ENCODE results near the gene OSBP. TPM values are rescaled to one million over a fixed set of nuclear protein-coding genes. Genes with fewer than 3 reads are reported as not detected.

Gene OSBP
- total and polyA plus RNA-seq, 2 donors (not counting 3 experiments of a cell fraction or from before 2014, with no cell fraction given) = 14.2 to 37.5 TPM

- Histone ChIP-seq H3K4me1 (ENCODE audit: control insufficient read depth, extremely low read depth, insufficient read depth, low read length) (no peaks in the 10 kb centered on the region), H2AFZ (ENCODE audit: low read depth, low read length) (no peak overlapping the region), H3K9me3 (replicated peaks; ENCODE audit: control insufficient read depth, insufficient read depth, low read length) (no peaks in the 10 kb centered on the region), H3K4me2 (ENCODE audit: insufficient read depth, low read length) (no peak overlapping the region), H3K9me1 (replicated peaks; ENCODE audit: control insufficient read depth, extremely low read depth, insufficient read depth, low read length) (no peaks in the 10 kb centered on the region), H4K20me1 (replicated peaks; ENCODE audit: control insufficient read depth, extremely low read depth, insufficient read depth, low read length) (no peaks in the 10 kb centered on the region), H3K27ac (ENCODE audit: insufficient read depth, low read depth, low read length) (no peak overlapping the region), H3K36me3 (ENCODE audit: control insufficient read depth in 2 of 2, extremely low read depth in 1 of 2, insufficient read depth in 2 of 2, low read length in 2 of 2) (peaks cover 38 to 46% of the 10 kb centered on the region in 2 experiments), H3K79me2 (ENCODE audit: control insufficient read depth, insufficient read depth, low read length) (no peaks in the 10 kb centered on the region), H3K27me3 (ENCODE audit: control insufficient read depth in 2 of 2, insufficient read depth in 2 of 2, low read length in 2 of 2) (no peaks in the 10 kb centered on the region), H3K4me3 (replicated peaks in 1 of 3; ENCODE audit: insufficient read depth in 1 of 3, low read depth in 1 of 3, low read length in 3 of 3) (no peak overlapping the region), H3K9ac (replicated peaks; ENCODE audit: extremely low read depth, insufficient read depth, low read length) (no peak overlapping the region)
- DNase-seq (ENCODE audit: low read depth, low spot score) (no peak), FAIRE-seq (no peak)
- POLR2A ChIA-PET = interaction anchor here (0.6 kb wide), 1 partner anchor 108 kb away, joined by 3 read pairs; no protein-coding TSS in a partner anchor
- intact Hi-C loops (cut with micrococcal nuclease) = no loop called here
- CTCF ChIA-PET = no interaction called here
- TF ChIP-seq MAX (IDR thresholded peaks at IDR 0.05; ENCODE audit: insufficient read depth, insufficient read length) (no peak), JUN (IDR thresholded peaks at IDR 0.05; ENCODE audit: borderline replicate concordance, insufficient read depth, insufficient read length, low read depth) (peak; percentile 19)
- BruUV-seq (replicated peaks) = no TSS peak
- dilution Hi-C loops (cut with MboI; ENCODE audit: extremely low pct_ligation_motif_present, low sequenced_read_pairs) = no loop called here
These were observed 25.6 kb upstream of the OSBP start for GRCh38 chr11:59641156-59641555.

GRCh38 chr11:59630493-59630892 is 14.9 kb upstream of the OSBP start:
- ChIA-PET CTCF (interaction anchor here (1.0 to 1.3 kb wide), 3 partner anchors 24 to 93 kb away, joined by 3 read pairs; no protein-coding TSS in a partner anchor), POLR2A (no interaction called here)

More at GRCh38 chr11:59630493-59630892, 14.9 kb upstream of the OSBP start:
- Histone ChIP-seq H3K9me1 (replicated peaks; ENCODE audit: control insufficient read depth, extremely low read depth, insufficient read depth, low read length) (no peaks in the 10 kb centered on the region), H3K27me3 (ENCODE audit: control insufficient read depth in 2 of 2, insufficient read depth in 2 of 2, low read length in 2 of 2) (no peaks in the 10 kb centered on the region), H3K4me2 (ENCODE audit: insufficient read depth, low read length) (no peak overlapping the region), H3K79me2 (ENCODE audit: control insufficient read depth, insufficient read depth, low read length) (no peaks in the 10 kb centered on the region), H3K27ac (ENCODE audit: insufficient read depth, low read depth, low read length) (no peak overlapping the region), H3K9me3 (replicated peaks; ENCODE audit: control insufficient read depth, insufficient read depth, low read length) (no peaks in the 10 kb centered on the region), H3K36me3 (ENCODE audit: control insufficient read depth in 2 of 2, extremely low read depth in 1 of 2, insufficient read depth in 2 of 2, low read length in 2 of 2) (no peaks in the 10 kb centered on the region), H3K4me3 (replicated peaks in 1 of 3; ENCODE audit: insufficient read depth in 1 of 3, low read depth in 1 of 3, low read length in 3 of 3) (no peak overlapping the region), H3K9ac (replicated peaks; ENCODE audit: extremely low read depth, insufficient read depth, low read length) (no peak overlapping the region), H2AFZ (ENCODE audit: low read depth, low read length) (no peak overlapping the region), H4K20me1 (replicated peaks; ENCODE audit: control insufficient read depth, extremely low read depth, insufficient read depth, low read length) (no peaks in the 10 kb centered on the region), H3K4me1 (ENCODE audit: control insufficient read depth, extremely low read depth, insufficient read depth, low read length) (no peaks in the 10 kb centered on the region)
- FAIRE-seq (no peak), DNase-seq (ENCODE audit: low read depth, low spot score) (no peak)
- TF ChIP-seq MYC (IDR thresholded peaks at IDR 0.05; ENCODE audit: low read depth, low read length) = no peak
- no peak for TF ChIP-seq CTCF (IDR thresholded peaks at IDR 0.05; ENCODE audit: extremely low read depth in 1 of 2, insufficient read depth in 1 of 2, low read depth in 1 of 2, low read length in 2 of 2)
- no peak for TF ChIP-seq JUN (IDR thresholded peaks at IDR 0.05; ENCODE audit: borderline replicate concordance, insufficient read depth, insufficient read length, low read depth)
- TF ChIP-seq POLR2AphosphoS5 (IDR thresholded peaks at IDR 0.05; ENCODE audit: insufficient read depth, low read depth, low read length) = no peak
- TF ChIP-seq POLR2A (IDR thresholded peaks at IDR 0.05; ENCODE audit: low read depth, low read length) = no peak
- no peak for TF ChIP-seq GATA2 (IDR thresholded peaks at IDR 0.05; ENCODE audit: insufficient read depth, insufficient read length, low read depth, low read length)
- TF ChIP-seq EZH2 (IDR thresholded peaks at IDR 0.05; ENCODE audit: borderline replicate concordance, low read depth, low read length, severe bottlenecking) = no peak
- no peak for TF ChIP-seq MAX (IDR thresholded peaks at IDR 0.05; ENCODE audit: insufficient read depth, insufficient read length)
- no peak for TF ChIP-seq FOS (IDR thresholded peaks at IDR 0.05; ENCODE audit: borderline replicate concordance, insufficient read depth, low read length)
- intact Hi-C loops (cut with micrococcal nuclease) (no loop called here), dilution Hi-C loops (cut with MboI; ENCODE audit: extremely low pct_ligation_motif_present, low sequenced_read_pairs) (no loop called here)
- no TSS peak for BruUV-seq (replicated peaks)
